HepG2 (cell line): ENCODE results near the gene TJAP1. TPM values are rescaled to one million over a fixed set of nuclear protein-coding genes. Genes with fewer than 3 reads are reported as not detected.

ENCODE experiments used
- AGO1 ChIP-seq: fragments of 200-400 bp; formaldehyde crosslinking; IDR thresholded peaks from 2 replicates; pipeline ENCODE4 v1.6.1; 2017; ENCODE audit warnings: mild to moderate bottlenecking, low read depth, low read length, moderate library complexity; ENCODE audit not compliant: poor library complexity, severe bottlenecking
- DPF2 ChIP-seq: sonication (generic); formaldehyde crosslinking; IDR thresholded peaks from 2 replicates; pipeline ENCODE4 v1.4.0; 2020; ENCODE audit warnings: mild to moderate bottlenecking, low read depth, missing genetic modification reagents, borderline replicate concordance
- HNF4G ChIP-seq, 2 experiments: sonication (generic) in 1 of 2; formaldehyde crosslinking in 1 of 2; IDR thresholded peaks; 2 replicates each; pipeline versions ENCODE4 v1.4.0 to v1.6.1; 2011 to 2020; ENCODE audit warnings: borderline replicate concordance in 2 of 2, low read depth in 2 of 2, mild to moderate bottlenecking in 2 of 2, low read length in 1 of 2, missing genetic modification reagents in 1 of 2, moderate library complexity in 1 of 2
- HOMEZ ChIP-seq: IDR thresholded peaks from 2 replicates; pipeline ENCODE4 v1.6.1; 2016; ENCODE audit warnings: low read depth
- JUN ChIP-seq: sonication (generic); formaldehyde crosslinking; IDR thresholded peaks from 2 replicates; pipeline ENCODE4 v1.4.0; 2020; ENCODE audit warnings: mild to moderate bottlenecking, missing genetic modification reagents
- PAF1 ChIP-seq: IDR thresholded peaks from 2 replicates; pipeline ENCODE4 v1.6.1; 2016; ENCODE audit warnings: missing genetic modification reagents, missing compliant biosample characterization
- PHF5A ChIP-seq: IDR thresholded peaks from one replicate; pipeline ENCODE4 v1.6.1; 2018; ENCODE audit warnings: low read depth, missing genetic modification reagents; ENCODE audit not compliant: unreplicated experiment
- RCOR2 ChIP-seq: IDR thresholded peaks from 2 replicates; pipeline ENCODE4 v1.6.1; 2016; ENCODE audit warnings: missing biosample characterization, missing genetic modification reagents
- SIX4 ChIP-seq: sonication (generic); formaldehyde crosslinking; IDR thresholded peaks from 2 replicates; pipeline ENCODE4 v1.4.0; 2020; ENCODE audit warnings: missing genetic modification reagents
- SOX13 ChIP-seq, 3 experiments: fragments of 450-650 bp in 1 of 3; sonication (generic) in 1 of 3; formaldehyde crosslinking in 1 of 3; IDR thresholded peaks in 2 of 3; conservative IDR thresholded peaks in 1 of 3; 2 replicates each; pipeline versions ENCODE4 v1.5.0 to v1.6.1; 2016 to 2020; ENCODE audit warnings: antibody characterized with exemption in 1 of 3, mild to moderate bottlenecking in 1 of 3, missing compliant biosample characterization in 1 of 3, missing genetic modification reagents in 1 of 3, moderate library complexity in 1 of 3
- SPEN ChIP-seq: sonication (generic); formaldehyde crosslinking; IDR thresholded peaks from 2 replicates; pipeline ENCODE4 v1.5.1; 2020; ENCODE audit warnings: low read depth, mild to moderate bottlenecking, missing genetic modification reagents
- TARDBP ChIP-seq: sonication (generic); formaldehyde crosslinking; IDR thresholded peaks from 2 replicates; pipeline ENCODE4 v1.8.0; 2022; ENCODE audit warnings: mild to moderate bottlenecking, missing genetic modification reagents
- TEAD3 ChIP-seq: optimal IDR thresholded peaks from 2 replicates; pipeline ENCODE3; 2016; ENCODE audit warnings: borderline replicate concordance
- ZBTB37 ChIP-seq: sonication (generic); formaldehyde crosslinking; IDR thresholded peaks from 2 replicates; pipeline ENCODE4 v1.4.0; 2020; ENCODE audit warnings: mild to moderate bottlenecking, missing genetic modification reagents
- ZFYVE20 ChIP-seq: sonication (generic); formaldehyde crosslinking; IDR thresholded peaks from 2 replicates; pipeline ENCODE4 v1.8.0; 2023; ENCODE audit warnings: low read depth, mild to moderate bottlenecking, moderate library complexity, missing genetic modification reagents, borderline replicate concordance
- ZNF124 ChIP-seq: sonication (generic); formaldehyde crosslinking; IDR thresholded peaks from 2 replicates; pipeline ENCODE4 v1.4.0; 2020; ENCODE audit warnings: missing genetic modification reagents
- ZNF20 ChIP-seq: sonication (generic); formaldehyde crosslinking; IDR thresholded peaks from 2 replicates; pipeline ENCODE4 v1.4.0; 2020; ENCODE audit warnings: mild to moderate bottlenecking, moderate library complexity, missing genetic modification reagents
- ZNF3 ChIP-seq: IDR thresholded peaks from 2 replicates; pipeline ENCODE4 v1.7.0; 2017; ENCODE audit warnings: inconsistent platforms
- ZNF34 ChIP-seq: sonication (generic); formaldehyde crosslinking; IDR thresholded peaks from 2 replicates; pipeline ENCODE4 v1.4.0; 2020; ENCODE audit warnings: mild to moderate bottlenecking, missing genetic modification reagents, borderline replicate concordance
- ZNF446 ChIP-seq: sonication (generic); formaldehyde crosslinking; IDR thresholded peaks from 2 replicates; pipeline ENCODE4 v1.5.0; 2020; ENCODE audit warnings: mild to moderate bottlenecking, missing genetic modification reagents
- ZNF569 ChIP-seq: sonication (generic); formaldehyde crosslinking; IDR thresholded peaks from 2 replicates; pipeline ENCODE4 v1.5.0; 2020; ENCODE audit warnings: mild to moderate bottlenecking, missing genetic modification reagents, moderate library complexity, borderline replicate concordance
- ZNF644 ChIP-seq: IDR thresholded peaks from 2 replicates; pipeline ENCODE4 v1.6.1; 2016; ENCODE audit warnings: low read depth
- ZNF816 ChIP-seq: sonication (generic); formaldehyde crosslinking; IDR thresholded peaks from 2 replicates; pipeline ENCODE4 v1.8.0; 2022; ENCODE audit warnings: missing genetic modification reagents, mild to moderate bottlenecking, borderline replicate concordance
- polyA plus RNA-seq, 8 experiments: library from polyadenylated mRNA; depleted of rRNA in 3 of 8; stranded (reverse) in 7 of 8; unstranded in 1 of 8; fragments of >200 nt; fragmentation: Illumina TruSeq in 4 of 8; extraction: Trizol in 4 of 8; gene quantifications; 2 replicates each; pipeline versions ENCODE4 v1.2.1 to v1.2.3, GENCODE V29; 2011 to 2016; ENCODE audit warnings: low read depth in 4 of 8, missing spikeins in 1 of 8, mixed read lengths in 1 of 8; ENCODE audit not compliant: insufficient read depth in 1 of 8
- total RNA-seq, 5 experiments: library from RNA; depleted of rRNA; stranded (reverse); fragments of >200 nt; fragmentation: Illumina TruSeq; extraction: Trizol; gene quantifications; 2 replicates each; pipeline ENCODE4 v1.2.3, GENCODE V29; 2016; ENCODE audit warnings: low read depth in 1 of 5
- TF ChIP-seq, protein P1 (sequence below): sonication (generic); formaldehyde crosslinking; IDR thresholded peaks from 2 replicates; pipeline ENCODE4 v1.4.0; 2020; ENCODE audit warnings: missing genetic modification reagents

TJAP1 gene
- total and polyA plus RNA-seq, 2 of the 13 experiments (the other 11 are each of a cell fraction or from before 2014, with no cell fraction given), result 15.7 to 41.6 TPM

GRCh38 chr6:43493833-43494232 lies 16.5 kb downstream of the TJAP1 start (continued):
- TF ChIP-seq ZNF569 (CRISPR knock-in tag) (no peak), AGO1 (no peak), ZNF446 (CRISPR knock-in tag) (no peak), SOX13 (IDR thresholded peaks at IDR 0.05) (no peak), SOX13 (CRISPR knock-in tag; conservative IDR thresholded peaks at IDR 0.05 in 1 of 2, IDR thresholded peaks at IDR 0.05 in 1 of 2) (peak in 1 of 2 experiments; percentile 57; a peak in 1 of 4 replicates), ZNF816 (CRISPR knock-in tag) (no peak), DPF2 (0 out of 2 replicates have a peak, but pooled peaks have one; percentile 32), ZNF34 (no peak), ZFYVE20 (CRISPR knock-in tag) (no peak), ZNF20 (no peak), TEAD3 (peak; percentile 88), SIX4 (CRISPR knock-in tag) (0 out of 2 replicates have a peak, but pooled peaks have one; percentile 8), PAF1 (CRISPR knock-in tag) (no peak), TARDBP (peak; percentile 54; the same call in 1 of the 2 replicates), SPEN (CRISPR knock-in tag) (no peak), PHF5A (CRISPR knock-in tag) (peak; percentile 69), ZBTB37 (CRISPR knock-in tag) (no peak), ZNF644 (0 out of 2 replicates have a peak, but pooled peaks have one; percentile 21), JUN (CRISPR knock-in tag) (no peak), ZNF124 (CRISPR knock-in tag) (0 out of 2 replicates have a peak, but pooled peaks have one; percentile 66), RCOR2 (CRISPR knock-in tag) (peak; percentile 58; the same call in 1 of the 2 replicates), HOMEZ (CRISPR knock-in tag) (no peak), HNF4G (IDR thresholded peaks at IDR 0.05; ENCODE audit: borderline replicate concordance, low read depth, low read length) (peak; percentile 85), HNF4G (CRISPR knock-in tag; IDR thresholded peaks at IDR 0.05; ENCODE audit: borderline replicate concordance, low read depth) (peak; percentile 80; the same call in 1 of the 2 replicates), ZNF3 (CRISPR knock-in tag) (no peak)
- TF ChIP-seq, protein P1, sequence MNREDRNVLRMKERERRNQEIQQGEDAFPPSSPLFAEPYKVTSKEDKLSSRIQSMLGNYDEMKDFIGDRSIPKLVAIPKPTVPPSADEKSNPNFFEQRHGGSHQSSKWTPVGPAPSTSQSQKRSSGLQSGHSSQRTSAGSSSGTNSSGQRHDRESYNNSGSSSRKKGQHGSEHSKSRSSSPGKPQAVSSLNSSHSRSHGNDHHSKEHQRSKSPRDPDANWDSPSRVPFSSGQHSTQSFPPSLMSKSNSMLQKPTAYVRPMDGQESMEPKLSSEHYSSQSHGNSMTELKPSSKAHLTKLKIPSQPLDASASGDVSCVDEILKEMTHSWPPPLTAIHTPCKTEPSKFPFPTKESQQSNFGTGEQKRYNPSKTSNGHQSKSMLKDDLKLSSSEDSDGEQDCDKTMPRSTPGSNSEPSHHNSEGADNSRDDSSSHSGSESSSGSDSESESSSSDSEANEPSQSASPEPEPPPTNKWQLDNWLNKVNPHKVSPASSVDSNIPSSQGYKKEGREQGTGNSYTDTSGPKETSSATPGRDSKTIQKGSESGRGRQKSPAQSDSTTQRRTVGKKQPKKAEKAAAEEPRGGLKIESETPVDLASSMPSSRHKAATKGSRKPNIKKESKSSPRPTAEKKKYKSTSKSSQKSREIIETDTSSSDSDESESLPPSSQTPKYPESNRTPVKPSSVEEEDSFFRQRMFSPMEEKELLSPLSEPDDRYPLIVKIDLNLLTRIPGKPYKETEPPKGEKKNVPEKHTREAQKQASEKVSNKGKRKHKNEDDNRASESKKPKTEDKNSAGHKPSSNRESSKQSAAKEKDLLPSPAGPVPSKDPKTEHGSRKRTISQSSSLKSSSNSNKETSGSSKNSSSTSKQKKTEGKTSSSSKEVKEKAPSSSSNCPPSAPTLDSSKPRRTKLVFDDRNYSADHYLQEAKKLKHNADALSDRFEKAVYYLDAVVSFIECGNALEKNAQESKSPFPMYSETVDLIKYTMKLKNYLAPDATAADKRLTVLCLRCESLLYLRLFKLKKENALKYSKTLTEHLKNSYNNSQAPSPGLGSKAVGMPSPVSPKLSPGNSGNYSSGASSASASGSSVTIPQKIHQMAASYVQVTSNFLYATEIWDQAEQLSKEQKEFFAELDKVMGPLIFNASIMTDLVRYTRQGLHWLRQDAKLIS (CRISPR knock-in tag), result no peak
